HepG2 (cell line): ENCODE measurements around the gene FOCAD.

Source experiments
- CEBPB ChIP-seq: IDR thresholded peaks from 2 replicates; pipeline ENCODE4 v1.6.1; 2011; ENCODE audit warnings: low read depth, low read length, improper control_type of control experiment, borderline replicate concordance
- EP300 ChIP-seq, 3 experiments: sonication (generic) in 1 of 3; formaldehyde crosslinking in 1 of 3; IDR thresholded peaks; 2 replicates each; pipeline versions ENCODE4 v1.5.1 to v1.6.1; 2011 to 2020; ENCODE audit warnings: low read depth in 2 of 3, low read length in 2 of 3, borderline replicate concordance in 1 of 3, improper control_type of control experiment in 1 of 3, mild to moderate bottlenecking in 1 of 3, missing genetic modification reagents in 1 of 3, moderate library complexity in 1 of 3
- GABPA ChIP-seq, 2 experiments: IDR thresholded peaks; 2 replicates each; pipeline ENCODE4 v1.6.1; 2011 to 2016; ENCODE audit warnings: low read depth in 2 of 2, low read length in 1 of 2, missing biosample characterization in 1 of 2, missing genetic modification characterization in 1 of 2
- ISL2 ChIP-seq: sonication (generic); formaldehyde crosslinking; IDR thresholded peaks from 2 replicates; pipeline ENCODE4 v1.5.0; 2020; ENCODE audit warnings: missing genetic modification reagents
- POLR2A ChIP-seq, 2 experiments: IDR thresholded peaks; 2 replicates each; pipeline ENCODE4 v1.6.1; 2011; ENCODE audit warnings: low read depth in 2 of 2, low read length in 2 of 2, mild to moderate bottlenecking in 1 of 2, moderate library complexity in 1 of 2; ENCODE audit not compliant: insufficient read depth in 1 of 2
- RNF2 ChIP-seq: fragments of 450-650 bp; conservative IDR thresholded peaks from 2 replicates; pipeline ENCODE4 v1.6.1; 2016; ENCODE audit warnings: low read depth
- SAFB2 ChIP-seq: sonication (generic); formaldehyde crosslinking; IDR thresholded peaks from 2 replicates; pipeline ENCODE4 v1.5.1; 2020; ENCODE audit warnings: missing genetic modification reagents, low read depth, mild to moderate bottlenecking, borderline replicate concordance
- TEAD2 ChIP-seq: sonication (generic); formaldehyde crosslinking; IDR thresholded peaks from 2 replicates; pipeline ENCODE4 v1.9.0; 2021; ENCODE audit warnings: missing genetic modification reagents
- YY1 ChIP-seq: IDR thresholded peaks from 2 replicates; pipeline ENCODE4 v1.6.1; 2011; ENCODE audit warnings: low read length, low read depth, moderate library complexity, mild to moderate bottlenecking; ENCODE audit not compliant: insufficient read depth, insufficient replicate concordance
- ZNF263 ChIP-seq: sonication (generic); formaldehyde crosslinking; IDR thresholded peaks from 2 replicates; pipeline ENCODE4 v1.4.0; 2020; ENCODE audit warnings: missing genetic modification reagents
- ZNF567 ChIP-seq: sonication (generic); formaldehyde crosslinking; IDR thresholded peaks from 2 replicates; pipeline ENCODE4 v1.8.1; 2023; ENCODE audit warnings: mild to moderate bottlenecking, missing genetic modification reagents, borderline replicate concordance
- TF ChIP-seq, protein P1 (sequence below): sonication (generic); formaldehyde crosslinking; IDR thresholded peaks from 2 replicates; pipeline ENCODE4 v1.9.0; 2021; ENCODE audit warnings: missing genetic modification reagents, borderline replicate concordance
- TF ChIP-seq, protein P2 (sequence below): sonication (generic); formaldehyde crosslinking; IDR thresholded peaks from 2 replicates; pipeline ENCODE4 v1.5.0; 2020; ENCODE audit warnings: missing genetic modification reagents
- TF ChIP-seq, protein P3 (sequence below): IDR thresholded peaks from 2 replicates; pipeline ENCODE4 v1.6.1; 2016

DNA sequence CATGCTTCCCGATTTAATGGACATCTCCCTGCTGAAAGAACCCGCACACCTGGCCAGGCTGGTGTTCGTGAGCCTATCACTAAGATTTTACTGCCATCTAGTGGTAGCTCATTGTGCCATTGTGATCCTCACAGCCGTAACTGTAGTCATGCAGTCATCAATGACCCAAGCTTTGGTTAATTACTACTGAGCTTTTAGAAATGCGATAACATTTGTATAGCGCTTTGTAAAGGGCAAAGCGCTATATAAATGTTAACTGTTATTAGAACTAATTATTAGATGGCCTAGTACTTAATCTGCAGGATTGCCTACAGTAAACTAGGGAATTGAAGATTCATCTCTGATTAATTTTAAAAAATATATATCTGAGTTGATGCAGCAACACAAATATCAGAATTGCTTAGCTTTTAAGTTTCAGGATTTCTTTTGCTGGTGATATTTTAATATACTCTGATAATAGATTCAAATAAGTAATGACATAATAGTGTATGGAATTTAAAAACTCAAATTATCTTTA lies 257.2 kb downstream of the FOCAD start:
- TF ChIP-seq ISL2 (CRISPR knock-in tag), result no peak
- TF ChIP-seq, protein P1, sequence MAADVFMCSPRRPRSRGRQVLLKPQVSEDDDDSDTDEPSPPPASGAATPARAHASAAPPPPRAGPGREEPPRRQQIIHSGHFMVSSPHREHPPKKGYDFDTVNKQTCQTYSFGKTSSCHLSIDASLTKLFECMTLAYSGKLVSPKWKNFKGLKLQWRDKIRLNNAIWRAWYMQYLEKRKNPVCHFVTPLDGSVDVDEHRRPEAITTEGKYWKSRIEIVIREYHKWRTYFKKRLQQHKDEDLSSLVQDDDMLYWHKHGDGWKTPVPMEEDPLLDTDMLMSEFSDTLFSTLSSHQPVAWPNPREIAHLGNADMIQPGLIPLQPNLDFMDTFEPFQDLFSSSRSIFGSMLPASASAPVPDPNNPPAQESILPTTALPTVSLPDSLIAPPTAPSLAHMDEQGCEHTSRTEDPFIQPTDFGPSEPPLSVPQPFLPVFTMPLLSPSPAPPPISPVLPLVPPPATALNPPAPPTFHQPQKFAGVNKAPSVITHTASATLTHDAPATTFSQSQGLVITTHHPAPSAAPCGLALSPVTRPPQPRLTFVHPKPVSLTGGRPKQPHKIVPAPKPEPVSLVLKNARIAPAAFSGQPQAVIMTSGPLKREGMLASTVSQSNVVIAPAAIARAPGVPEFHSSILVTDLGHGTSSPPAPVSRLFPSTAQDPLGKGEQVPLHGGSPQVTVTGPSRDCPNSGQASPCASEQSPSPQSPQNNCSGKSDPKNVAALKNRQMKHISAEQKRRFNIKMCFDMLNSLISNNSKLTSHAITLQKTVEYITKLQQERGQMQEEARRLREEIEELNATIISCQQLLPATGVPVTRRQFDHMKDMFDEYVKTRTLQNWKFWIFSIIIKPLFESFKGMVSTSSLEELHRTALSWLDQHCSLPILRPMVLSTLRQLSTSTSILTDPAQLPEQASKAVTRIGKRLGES (CRISPR knock-in tag), result no peak
- TF ChIP-seq, protein P2, sequence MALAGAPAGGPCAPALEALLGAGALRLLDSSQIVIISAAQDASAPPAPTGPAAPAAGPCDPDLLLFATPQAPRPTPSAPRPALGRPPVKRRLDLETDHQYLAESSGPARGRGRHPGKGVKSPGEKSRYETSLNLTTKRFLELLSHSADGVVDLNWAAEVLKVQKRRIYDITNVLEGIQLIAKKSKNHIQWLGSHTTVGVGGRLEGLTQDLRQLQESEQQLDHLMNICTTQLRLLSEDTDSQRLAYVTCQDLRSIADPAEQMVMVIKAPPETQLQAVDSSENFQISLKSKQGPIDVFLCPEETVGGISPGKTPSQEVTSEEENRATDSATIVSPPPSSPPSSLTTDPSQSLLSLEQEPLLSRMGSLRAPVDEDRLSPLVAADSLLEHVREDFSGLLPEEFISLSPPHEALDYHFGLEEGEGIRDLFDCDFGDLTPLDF (CRISPR knock-in tag), result no peak
- no peak for TF ChIP-seq TEAD2 (CRISPR knock-in tag)
- no peak for TF ChIP-seq GABPA (IDR thresholded peaks at IDR 0.05; ENCODE audit: low read depth, low read length)
- no peak for TF ChIP-seq GABPA (CRISPR knock-in tag; IDR thresholded peaks at IDR 0.05; ENCODE audit: low read depth)
- no peak for TF ChIP-seq YY1
- no peak for TF ChIP-seq SAFB2 (CRISPR knock-in tag)
- no peak for TF ChIP-seq EP300 (IDR thresholded peaks at IDR 0.05; ENCODE audit: low read depth in 2 of 2, low read length in 2 of 2)
- TF ChIP-seq EP300 (CRISPR knock-in tag; IDR thresholded peaks at IDR 0.05; ENCODE audit: borderline replicate concordance), result no peak
- no peak for TF ChIP-seq ZNF263 (CRISPR knock-in tag)
- TF ChIP-seq RNF2, result no peak
- TF ChIP-seq CEBPB, result no peak
- TF ChIP-seq, protein P3, sequence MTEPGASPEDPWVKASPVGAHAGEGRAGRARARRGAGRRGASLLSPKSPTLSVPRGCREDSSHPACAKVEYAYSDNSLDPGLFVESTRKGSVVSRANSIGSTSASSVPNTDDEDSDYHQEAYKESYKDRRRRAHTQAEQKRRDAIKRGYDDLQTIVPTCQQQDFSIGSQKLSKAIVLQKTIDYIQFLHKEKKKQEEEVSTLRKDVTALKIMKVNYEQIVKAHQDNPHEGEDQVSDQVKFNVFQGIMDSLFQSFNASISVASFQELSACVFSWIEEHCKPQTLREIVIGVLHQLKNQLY, result no peak
- no peak for TF ChIP-seq POLR2A (IDR thresholded peaks at IDR 0.05; ENCODE audit: insufficient read depth in 1 of 2, low read depth in 2 of 2, low read length in 2 of 2)
- TF ChIP-seq ZNF567, result no peak
